HL-60 (cell line): ENCODE data around the gene DLX5.

ENCODE experiments used
- DNase-seq, 2 experiments: peaks; one replicate each; pipeline ENCODE4 v3.0.0-alpha.2; 2010 to 2020; ENCODE audit warnings: low read depth in 1 of 2, low spot score in 1 of 2
- H3K27ac ChIP-seq: fragments of 250-450 bp; sonication (Bioruptor Pico); replicated peaks from 2 replicates; pipeline ENCODE4 v1.5.1; 2020; ENCODE audit warnings: mild to moderate bottlenecking, moderate library complexity
- H3K27me3 ChIP-seq: fragments of 250-450 bp; sonication (Bioruptor Pico); 2 replicates; pipeline ENCODE4 v1.5.1; 2021; ENCODE audit warnings: mild to moderate bottlenecking, moderate library complexity; ENCODE audit not compliant: insufficient read depth, poor library complexity, severe bottlenecking
- H3K4me3 ChIP-seq: replicated peaks from 2 replicates; pipeline ENCODE4 v1.5.1; 2011; ENCODE audit warnings: mild to moderate bottlenecking, control low read depth, low read length; ENCODE audit not compliant: insufficient read depth
- GABPA ChIP-seq: IDR thresholded peaks from 2 replicates; pipeline ENCODE4 v1.6.1; 2012; ENCODE audit warnings: low read depth
- POLR2AphosphoS5 ChIP-seq: IDR thresholded peaks from 2 replicates; pipeline ENCODE4 v1.6.1; 2012; ENCODE audit warnings: low read depth
- SPI1 ChIP-seq: IDR thresholded peaks from 2 replicates; pipeline ENCODE4 v1.6.1; 2012; ENCODE audit warnings: low read depth, mild to moderate bottlenecking, borderline replicate concordance
- TF ChIP-seq, protein P1 (sequence below): IDR thresholded peaks from 2 replicates; pipeline ENCODE4 v1.6.1; 2012; ENCODE audit warnings: low read depth; ENCODE audit not compliant: insufficient replicate concordance
- TF ChIP-seq, protein P2 (sequence below): IDR thresholded peaks from one replicate; pipeline ENCODE4 v1.5.1; 2011; ENCODE audit warnings: low read length, control low read depth, inconsistent platforms; ENCODE audit not compliant: insufficient read depth

The DLX5 gene

DNA sequence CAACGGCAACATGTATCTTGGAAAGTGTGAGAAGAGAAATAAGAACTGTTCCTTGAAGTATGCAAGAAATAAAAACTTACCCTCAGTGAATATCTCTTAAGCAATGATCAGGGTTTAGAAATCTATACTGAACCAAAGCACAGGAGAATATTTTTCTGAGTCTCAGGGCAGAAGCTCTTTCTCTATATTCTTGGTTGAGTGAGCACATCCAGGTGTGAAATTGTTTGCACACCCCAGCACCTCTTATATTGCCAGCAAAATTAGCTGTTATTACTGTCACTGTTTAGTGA is 10.8 kb downstream of the DLX5 start:
- no peak for DNase-seq
- TF ChIP-seq SPI1 (no peak), POLR2AphosphoS5 (no peak), GABPA (no peak)
- TF ChIP-seq, protein P1, sequence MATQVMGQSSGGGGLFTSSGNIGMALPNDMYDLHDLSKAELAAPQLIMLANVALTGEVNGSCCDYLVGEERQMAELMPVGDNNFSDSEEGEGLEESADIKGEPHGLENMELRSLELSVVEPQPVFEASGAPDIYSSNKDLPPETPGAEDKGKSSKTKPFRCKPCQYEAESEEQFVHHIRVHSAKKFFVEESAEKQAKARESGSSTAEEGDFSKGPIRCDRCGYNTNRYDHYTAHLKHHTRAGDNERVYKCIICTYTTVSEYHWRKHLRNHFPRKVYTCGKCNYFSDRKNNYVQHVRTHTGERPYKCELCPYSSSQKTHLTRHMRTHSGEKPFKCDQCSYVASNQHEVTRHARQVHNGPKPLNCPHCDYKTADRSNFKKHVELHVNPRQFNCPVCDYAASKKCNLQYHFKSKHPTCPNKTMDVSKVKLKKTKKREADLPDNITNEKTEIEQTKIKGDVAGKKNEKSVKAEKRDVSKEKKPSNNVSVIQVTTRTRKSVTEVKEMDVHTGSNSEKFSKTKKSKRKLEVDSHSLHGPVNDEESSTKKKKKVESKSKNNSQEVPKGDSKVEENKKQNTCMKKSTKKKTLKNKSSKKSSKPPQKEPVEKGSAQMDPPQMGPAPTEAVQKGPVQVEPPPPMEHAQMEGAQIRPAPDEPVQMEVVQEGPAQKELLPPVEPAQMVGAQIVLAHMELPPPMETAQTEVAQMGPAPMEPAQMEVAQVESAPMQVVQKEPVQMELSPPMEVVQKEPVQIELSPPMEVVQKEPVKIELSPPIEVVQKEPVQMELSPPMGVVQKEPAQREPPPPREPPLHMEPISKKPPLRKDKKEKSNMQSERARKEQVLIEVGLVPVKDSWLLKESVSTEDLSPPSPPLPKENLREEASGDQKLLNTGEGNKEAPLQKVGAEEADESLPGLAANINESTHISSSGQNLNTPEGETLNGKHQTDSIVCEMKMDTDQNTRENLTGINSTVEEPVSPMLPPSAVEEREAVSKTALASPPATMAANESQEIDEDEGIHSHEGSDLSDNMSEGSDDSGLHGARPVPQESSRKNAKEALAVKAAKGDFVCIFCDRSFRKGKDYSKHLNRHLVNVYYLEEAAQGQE = no peak
- TF ChIP-seq, protein P2, sequence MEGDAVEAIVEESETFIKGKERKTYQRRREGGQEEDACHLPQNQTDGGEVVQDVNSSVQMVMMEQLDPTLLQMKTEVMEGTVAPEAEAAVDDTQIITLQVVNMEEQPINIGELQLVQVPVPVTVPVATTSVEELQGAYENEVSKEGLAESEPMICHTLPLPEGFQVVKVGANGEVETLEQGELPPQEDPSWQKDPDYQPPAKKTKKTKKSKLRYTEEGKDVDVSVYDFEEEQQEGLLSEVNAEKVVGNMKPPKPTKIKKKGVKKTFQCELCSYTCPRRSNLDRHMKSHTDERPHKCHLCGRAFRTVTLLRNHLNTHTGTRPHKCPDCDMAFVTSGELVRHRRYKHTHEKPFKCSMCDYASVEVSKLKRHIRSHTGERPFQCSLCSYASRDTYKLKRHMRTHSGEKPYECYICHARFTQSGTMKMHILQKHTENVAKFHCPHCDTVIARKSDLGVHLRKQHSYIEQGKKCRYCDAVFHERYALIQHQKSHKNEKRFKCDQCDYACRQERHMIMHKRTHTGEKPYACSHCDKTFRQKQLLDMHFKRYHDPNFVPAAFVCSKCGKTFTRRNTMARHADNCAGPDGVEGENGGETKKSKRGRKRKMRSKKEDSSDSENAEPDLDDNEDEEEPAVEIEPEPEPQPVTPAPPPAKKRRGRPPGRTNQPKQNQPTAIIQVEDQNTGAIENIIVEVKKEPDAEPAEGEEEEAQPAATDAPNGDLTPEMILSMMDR = no peak
- H3K4me3 ChIP-seq = no peak overlapping the region
- H3K27me3 ChIP-seq = peaks cover 72% of the 10 kb centered on the region
- no peak overlapping the region for H3K27ac ChIP-seq

GRCh38 chr7:97013134-97013844 is 11.3 kb downstream of the DLX5 start:
- peaks cover 71% of the 10 kb centered on the region for H3K27me3 ChIP-seq

DNA sequence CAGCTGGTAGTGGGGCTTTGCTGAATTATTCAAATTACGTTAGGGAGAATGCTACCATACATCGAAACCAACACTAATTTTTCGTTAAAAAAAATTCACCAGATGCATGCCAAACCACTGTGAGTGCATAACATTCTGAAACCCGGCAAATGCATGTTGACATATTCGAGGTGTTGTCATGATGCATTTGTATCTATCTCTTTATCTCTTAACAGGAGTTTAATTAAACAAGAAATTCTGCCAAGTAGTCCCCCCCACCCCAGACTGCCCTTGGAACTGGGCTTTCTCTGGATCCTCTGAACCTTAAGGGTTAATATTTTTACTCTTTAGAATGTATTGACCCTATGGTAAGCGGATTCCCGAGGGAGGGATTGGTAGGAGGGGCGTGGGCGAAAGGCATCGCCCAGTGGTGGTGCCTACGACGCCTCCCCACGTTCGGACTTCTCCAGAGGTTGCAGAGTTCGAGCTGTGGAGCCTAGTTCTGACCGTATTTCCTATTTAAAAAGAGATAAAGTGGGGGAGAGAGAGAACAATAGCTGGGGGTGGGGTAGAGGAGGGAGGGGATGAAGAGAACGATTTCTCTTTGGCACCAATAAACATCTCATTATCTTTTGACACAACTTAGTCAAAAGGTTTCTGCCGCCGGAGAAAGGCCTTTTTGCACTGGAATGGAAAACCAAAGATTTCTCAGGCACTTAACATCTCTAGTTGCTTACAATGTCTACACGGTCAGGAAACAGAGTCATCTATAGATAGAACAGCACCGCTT is 12.1 kb downstream of the DLX5 start:
- Histone ChIP-seq H3K27me3 (peaks cover 66% of the 10 kb centered on the region), H3K4me3 (no peak overlapping the region), H3K27ac (no peak overlapping the region)
- no peak for DNase-seq
- TF ChIP-seq SPI1 = no peak
- TF ChIP-seq, protein P2 = no peak
- TF ChIP-seq, protein P1 = no peak
- no peak for TF ChIP-seq GABPA
- TF ChIP-seq POLR2AphosphoS5 = no peak

More at GRCh38 chr7:97013134-97013844, 11.3 kb downstream of the DLX5 start:
- TF ChIP-seq, protein P2 = no peak
- TF ChIP-seq GABPA (no peak), SPI1 (no peak), POLR2AphosphoS5 (no peak)
- TF ChIP-seq, protein P1 = no peak
- no peak overlapping the region for H3K4me3 ChIP-seq
- no peak overlapping the region for H3K27ac ChIP-seq
- DNase-seq = no peak
